HCT116 (cell line): Measurements from ENCODE around the gene ACYP2. TPM values are rescaled to one million over a fixed set of nuclear protein-coding genes. Genes with fewer than 3 reads are reported as not detected.

Source experiments
- ATAC-seq: fragments of 200-7000 bp; cut with Tn5 transposase; 2 replicates; pipeline ENCODE4 v1.9.1; 2020; ENCODE audit warnings: mild to moderate bottlenecking, moderate library complexity
- BruUV-seq: library from RNA; stranded (reverse); fragments of 400-500 nt; replicated peaks from 2 replicates; lab custom pipeline; 2021; lab: Mats Ljungman, UMichigan
- CTCF ChIA-PET: fragments of 300-600 bp; sonication (Branson Sonifier 250); formaldehyde crosslinking; loops from one replicate; lab custom pipeline; 2021; ENCODE audit warnings: antibody characterized with exemption; lab: Charles Lee
- POLR2A ChIA-PET: fragments of 300-600, 350-600 bp; sonication (Branson Sonifier 250); formaldehyde crosslinking; loops from one replicate; lab custom pipeline; 2021; ENCODE audit warnings: antibody characterized with exemption; lab: Charles Lee
- RAD21 ChIA-PET, 2 experiments: fragments of 300-600 bp; sonication (Branson Sonifier 250); formaldehyde crosslinking; loops; one replicate each; lab custom pipeline; 2023; ENCODE audit warnings: low total read pairs in 2 of 2; ENCODE audit not compliant: uncharacterized antibody in 2 of 2, unreplicated experiment in 2 of 2, low non-redundant PET in 1 of 2; lab: Charles Lee
- DNase-seq: peaks from one replicate; pipeline ENCODE4 v3.0.0-alpha.2; 2010; ENCODE audit warnings: low read depth, low spot score
- H2AFZ ChIP-seq: fragments of 200-600 bp; shearing (Covaris generic), sonication (generic); 2 replicates; pipeline ENCODE4 v1.6.1; 2017; ENCODE audit warnings: low read depth, mixed run types, mixed read lengths, antibody characterized with exemption, low read length; ENCODE audit not compliant: poor library complexity, severe bottlenecking
- H3K27ac ChIP-seq: 2 replicates; pipeline ENCODE4 v1.5.1; 2012; ENCODE audit warnings: low read depth, low read length
- H3K27me3 ChIP-seq: fragments of 200-600 bp; sonication (generic); 2 replicates; pipeline ENCODE4 v1.6.1; 2016; ENCODE audit warnings: mixed run types, low read length, mixed read lengths; ENCODE audit not compliant: insufficient read depth
- H3K36me3 ChIP-seq, 2 experiments: fragments of 200-500 bp in 1 of 2; fragments of 200-600 bp in 1 of 2; sonication (Bioruptor generic) in 1 of 2; sonication (generic) in 1 of 2; 2 replicates each; pipeline versions ENCODE4 v1.5.1 to v1.6.1; 2014 to 2016; ENCODE audit warnings: low read length in 2 of 2, inconsistent platforms in 1 of 2, mixed read lengths in 1 of 2, mixed run types in 1 of 2; ENCODE audit not compliant: insufficient read depth in 2 of 2, control insufficient read depth in 1 of 2
- H3K4me1 ChIP-seq, 2 experiments: fragments of 200-600 bp in 1 of 2; sonication (generic) in 1 of 2; 2 replicates each; pipeline versions ENCODE4 v1.5.1 to v1.6.1; 2012 to 2017; ENCODE audit warnings: low read length in 2 of 2, inconsistent platforms in 1 of 2, mild to moderate bottlenecking in 1 of 2, mixed read lengths in 1 of 2, mixed run types in 1 of 2, moderate library complexity in 1 of 2; ENCODE audit not compliant: insufficient read depth in 2 of 2, control insufficient read depth in 1 of 2
- H3K4me2 ChIP-seq: fragments of 200-600 bp; sonication (generic); 2 replicates; pipeline ENCODE4 v1.6.1; 2017; ENCODE audit warnings: mixed run types, low read length, mixed read lengths
- H3K4me3 ChIP-seq, 2 experiments: fragments of 200-600 bp in 1 of 2; sonication (generic) in 1 of 2; replicated peaks in 1 of 2; 2 replicates each; pipeline ENCODE4 v1.5.1; 2011 to 2016; ENCODE audit warnings: low read length in 2 of 2, control low read depth in 1 of 2, low read depth in 1 of 2, mild to moderate bottlenecking in 1 of 2, mixed read lengths in 1 of 2, mixed run types in 1 of 2
- H3K79me2 ChIP-seq: fragments of 200-600 bp; sonication (generic); 2 replicates; pipeline ENCODE4 v1.6.1; 2017; ENCODE audit warnings: mild to moderate bottlenecking, mixed run types, low read length, moderate library complexity, mixed read lengths; ENCODE audit not compliant: insufficient read depth
- H3K9ac ChIP-seq: fragments of 200-600 bp; sonication (generic); 2 replicates; pipeline ENCODE4 v1.6.1; 2016; ENCODE audit warnings: low read length, mixed read lengths
- H3K9me2 ChIP-seq: fragments of 200-600 bp; sonication (generic), shearing (Covaris generic); 2 replicates; pipeline ENCODE4 v1.6.1; 2017; ENCODE audit warnings: mixed run types, mild to moderate bottlenecking, moderate library complexity; ENCODE audit not compliant: insufficient read depth
- H3K9me3 ChIP-seq, 2 experiments: fragments of 200-500 bp in 1 of 2; fragments of 200-600 bp in 1 of 2; sonication (Bioruptor generic) in 1 of 2; sonication (generic) in 1 of 2; 2 replicates each; pipeline ENCODE4 v1.6.1; 2014 to 2017; ENCODE audit warnings: low read length in 2 of 2, mixed read lengths in 2 of 2, inconsistent platforms in 1 of 2, low read depth in 1 of 2, mild to moderate bottlenecking in 1 of 2, mixed run types in 1 of 2, moderate library complexity in 1 of 2; ENCODE audit not compliant: control insufficient read depth in 1 of 2, insufficient read depth in 1 of 2
- H4K20me1 ChIP-seq: fragments of 200-600 bp; sonication (generic), shearing (Covaris generic); 2 replicates; pipeline ENCODE4 v1.6.1; 2017; ENCODE audit warnings: mixed run types, mild to moderate bottlenecking, moderate library complexity; ENCODE audit not compliant: insufficient read depth
- CEBPB ChIP-seq: IDR thresholded peaks from 2 replicates; pipeline ENCODE4 v1.6.1; 2012; ENCODE audit warnings: low read depth
- EZH2 ChIP-seq: fragments of 200-600 bp; sonication (generic); IDR thresholded peaks from 2 replicates; pipeline ENCODE4 v1.6.1; 2017; ENCODE audit warnings: antibody characterized with exemption, mixed run types
- FOSL1 ChIP-seq: IDR thresholded peaks from 2 replicates; pipeline ENCODE4 v1.6.1; 2012; ENCODE audit warnings: low read depth
- JUND ChIP-seq: IDR thresholded peaks from 2 replicates; pipeline ENCODE4 v1.6.1; 2012
- SIN3A ChIP-seq: IDR thresholded peaks from 2 replicates; pipeline ENCODE4 v1.6.1; 2012; ENCODE audit warnings: low read depth
- SP1 ChIP-seq: IDR thresholded peaks from 2 replicates; pipeline ENCODE4 v1.6.1; 2012; ENCODE audit warnings: low read depth
- ZFX ChIP-seq: fragments of 450-650 bp; IDR thresholded peaks from 2 replicates; pipeline ENCODE4 v1.6.1; 2017
- ZNF274 ChIP-seq: fragments of 200-500 bp; sonication (Bioruptor generic); IDR thresholded peaks from 2 replicates; pipeline ENCODE4 v1.6.1; 2014; ENCODE audit warnings: mild to moderate bottlenecking, low read depth, low read length, inconsistent platforms
- intact Hi-C: fragments of 100-400 bp; cut with micrococcal nuclease; formaldehyde crosslinking; loops from 2 replicates; pipeline ENCODE4 v1.10.0; 2022
- total RNA-seq: library from RNA; stranded (reverse); gene quantifications from one replicate; pipeline ENCODE4 v1.2.1, GENCODE V29; 2021; ENCODE audit not compliant: unreplicated experiment

Gene ACYP2
- total RNA-seq, 1 experiment from 2014 or later = 9.4 TPM

DNA sequence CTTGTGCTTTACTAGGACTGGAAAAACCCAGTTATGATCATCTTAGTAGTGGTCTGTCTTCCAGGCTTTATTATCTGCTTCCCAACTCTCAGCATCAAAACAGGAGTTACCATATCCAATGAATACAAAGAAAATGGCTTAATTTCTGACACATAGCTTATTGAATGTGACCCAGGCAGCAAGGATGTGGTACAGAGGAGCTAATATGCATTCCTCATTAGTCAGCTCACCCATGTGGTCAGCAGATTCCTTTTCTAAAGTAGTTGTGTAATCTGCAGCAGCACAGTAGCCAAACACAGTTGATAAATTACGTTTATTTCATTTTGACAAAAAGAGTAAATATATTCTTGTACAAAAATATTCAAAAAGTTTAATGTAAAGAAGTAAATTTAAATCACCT is 97.0 kb downstream of the ACYP2 start:
- 0 out of 2 replicates have a peak, but pooled peaks have one; percentile 57 for ATAC-seq
- no TSS peak for BruUV-seq
- CTCF ChIA-PET = no interaction called here

GRCh38 chr2:54213082-54213481 is 97.7 kb downstream of the ACYP2 start:
- Histone ChIP-seq H2AFZ (no peak overlapping the region), H4K20me1 (no peaks in the 10 kb centered on the region), H3K36me3 (no peaks in the 10 kb centered on the region), H3K9ac (no peak overlapping the region), H3K27me3 (no peaks in the 10 kb centered on the region), H3K4me3 (no peak overlapping the region), H3K79me2 (no peaks in the 10 kb centered on the region), H3K4me1 (no peaks in the 10 kb centered on the region), H3K4me2 (no peak overlapping the region), H3K27ac (no peak overlapping the region), H3K9me3 (no peaks in the 10 kb centered on the region), H3K9me2 (no peaks in the 10 kb centered on the region)
- intact Hi-C loops = no loop called here
- no peak for TF ChIP-seq EZH2
- POLR2A ChIA-PET = no interaction called here
- CTCF ChIA-PET = no interaction called here
- RAD21 ChIA-PET = no interaction called here
- no TSS peak for BruUV-seq
- ATAC-seq (no peak), DNase-seq (no peak)

More for the DNA sequence above, 97.0 kb downstream of the ACYP2 start:
- H3K4me2 ChIP-seq = no peak overlapping the region
- H3K36me3 ChIP-seq = no peaks in the 10 kb centered on the region
- no peak overlapping the region for H3K9ac ChIP-seq
- H3K9me2 ChIP-seq = no peaks in the 10 kb centered on the region
- H3K4me1 ChIP-seq = no peaks in the 10 kb centered on the region
- intact Hi-C loops = no loop called here
- ChIA-PET RAD21 (interaction anchor here in 1 of 2 experiments (0.7 kb wide), 1 partner anchor 268 kb away, joined by 3 read pairs; no protein-coding TSS in a partner anchor), POLR2A (no interaction called here)
- no peak overlapping the region for H3K4me3 ChIP-seq
- H3K9me3 ChIP-seq = no peaks in the 10 kb centered on the region
- no peak for DNase-seq
- no peaks in the 10 kb centered on the region for H3K79me2 ChIP-seq
- H3K27me3 ChIP-seq = no peaks in the 10 kb centered on the region
- no peak overlapping the region for H2AFZ ChIP-seq
- TF ChIP-seq CEBPB (0 out of 2 replicates have a peak, but pooled peaks have one; percentile 44), ZFX (no peak), SP1 (no peak), JUND (no peak), ZNF274 (no peak), SIN3A (no peak), FOSL1 (no peak)
- H4K20me1 ChIP-seq = no peaks in the 10 kb centered on the region
- H3K27ac ChIP-seq = no peak overlapping the region
